ENCODE data around the gene SMIM22. TPM values are rescaled to one million over a fixed set of nuclear protein-coding genes. Genes with fewer than 3 reads are reported as not detected.

Gene SMIM22
- total and polyA plus RNA-seq, 10 donors, result not detected

DNA sequence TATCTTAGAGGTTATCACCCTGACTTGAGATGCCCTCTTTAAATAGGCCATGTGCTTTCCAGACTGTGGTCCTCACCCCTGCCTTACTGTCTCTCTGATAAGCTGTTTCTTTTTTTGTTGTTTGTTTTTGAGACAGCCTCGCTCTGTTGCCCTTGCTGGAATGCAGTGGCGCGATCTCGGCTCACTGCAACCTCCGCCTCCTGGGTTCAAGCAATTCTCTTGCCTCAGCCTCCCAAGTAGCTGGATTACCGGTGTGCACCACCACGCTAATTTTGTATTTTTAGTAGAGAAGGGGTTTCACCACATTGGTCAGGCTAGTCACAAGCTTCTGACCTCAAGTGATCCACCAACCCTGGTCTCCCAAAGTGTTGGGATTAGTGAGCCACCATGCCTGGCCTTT, 6.3 kb upstream of the SMIM22 start:
- no peak for DNase-seq
- Histone ChIP-seq H3K4me3 (no peak overlapping the region), H3K4me1 (no peaks in the 10 kb centered on the region), H3K27me3 (replicated peaks in 1 of 7) (no peaks in the 10 kb centered on the region), H3K27ac (no peak overlapping the region), H3K9me3 (no peaks in the 10 kb centered on the region), H3K36me3 (no peaks in the 10 kb centered on the region)
- intact Hi-C loops (cut with DNase I; ENCODE audit: low total_unique reads), result no loop called here
- 87 to 95% (median 94%) methylated on average over 7 of the region's 7 CpGs for WGBS, 5 donors
- no peak for TF ChIP-seq POLR2AphosphoS5 (IDR thresholded peaks at IDR 0.05)
- TF ChIP-seq, protein P1, sequence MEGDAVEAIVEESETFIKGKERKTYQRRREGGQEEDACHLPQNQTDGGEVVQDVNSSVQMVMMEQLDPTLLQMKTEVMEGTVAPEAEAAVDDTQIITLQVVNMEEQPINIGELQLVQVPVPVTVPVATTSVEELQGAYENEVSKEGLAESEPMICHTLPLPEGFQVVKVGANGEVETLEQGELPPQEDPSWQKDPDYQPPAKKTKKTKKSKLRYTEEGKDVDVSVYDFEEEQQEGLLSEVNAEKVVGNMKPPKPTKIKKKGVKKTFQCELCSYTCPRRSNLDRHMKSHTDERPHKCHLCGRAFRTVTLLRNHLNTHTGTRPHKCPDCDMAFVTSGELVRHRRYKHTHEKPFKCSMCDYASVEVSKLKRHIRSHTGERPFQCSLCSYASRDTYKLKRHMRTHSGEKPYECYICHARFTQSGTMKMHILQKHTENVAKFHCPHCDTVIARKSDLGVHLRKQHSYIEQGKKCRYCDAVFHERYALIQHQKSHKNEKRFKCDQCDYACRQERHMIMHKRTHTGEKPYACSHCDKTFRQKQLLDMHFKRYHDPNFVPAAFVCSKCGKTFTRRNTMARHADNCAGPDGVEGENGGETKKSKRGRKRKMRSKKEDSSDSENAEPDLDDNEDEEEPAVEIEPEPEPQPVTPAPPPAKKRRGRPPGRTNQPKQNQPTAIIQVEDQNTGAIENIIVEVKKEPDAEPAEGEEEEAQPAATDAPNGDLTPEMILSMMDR (IDR thresholded peaks at IDR 0.05 in 8 of 11, conservative IDR thresholded peaks at IDR 0.05 in 3 of 11), result no peak
- TF ChIP-seq POLR2A (IDR thresholded peaks at IDR 0.05), result no peak

DNA sequence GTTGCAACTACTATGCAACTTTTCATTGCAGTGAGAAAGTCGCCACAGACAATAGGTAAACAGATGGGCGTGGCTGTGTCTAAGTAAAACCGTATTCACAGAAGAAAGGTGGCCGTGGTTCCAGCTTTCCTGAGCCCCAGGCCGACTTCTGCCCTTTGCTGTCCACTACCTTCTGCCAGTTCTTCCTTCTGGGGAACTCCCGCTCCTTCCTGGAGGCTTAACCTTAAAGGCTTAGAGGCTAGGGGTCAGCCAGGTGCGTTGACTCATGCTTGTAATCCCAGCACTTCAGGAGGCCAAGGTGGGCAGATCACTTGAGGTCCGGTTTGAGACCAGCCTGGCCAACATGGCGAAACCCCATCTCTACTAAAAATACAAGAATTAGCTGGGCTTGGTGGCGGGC, 4.9 kb upstream of the SMIM22 start:
- no peaks in the 10 kb centered on the region for H3K4me1 ChIP-seq
- no peak for DNase-seq
- TF ChIP-seq POLR2AphosphoS5 (IDR thresholded peaks at IDR 0.05) (no peak), POLR2A (IDR thresholded peaks at IDR 0.05) (no peak)
- TF ChIP-seq, protein P1 (IDR thresholded peaks at IDR 0.05 in 8 of 11, conservative IDR thresholded peaks at IDR 0.05 in 3 of 11), result no peak
- no peak overlapping the region for H3K27ac ChIP-seq
- intact Hi-C loops (cut with DNase I; ENCODE audit: low total_unique reads), result no loop called here
- WGBS, 5 donors, result 77 to 89% (median 83%) methylated on average over 10 of the region's 10 CpGs
- H3K36me3 ChIP-seq, result peaks cover 0 to 7% (median 0%) of the 10 kb centered on the region in 6 donors
- no peaks in the 10 kb centered on the region for H3K9me3 ChIP-seq
- no peaks in the 10 kb centered on the region for H3K27me3 ChIP-seq (replicated peaks in 1 of 7)
- no peak overlapping the region for H3K4me3 ChIP-seq

DNA sequence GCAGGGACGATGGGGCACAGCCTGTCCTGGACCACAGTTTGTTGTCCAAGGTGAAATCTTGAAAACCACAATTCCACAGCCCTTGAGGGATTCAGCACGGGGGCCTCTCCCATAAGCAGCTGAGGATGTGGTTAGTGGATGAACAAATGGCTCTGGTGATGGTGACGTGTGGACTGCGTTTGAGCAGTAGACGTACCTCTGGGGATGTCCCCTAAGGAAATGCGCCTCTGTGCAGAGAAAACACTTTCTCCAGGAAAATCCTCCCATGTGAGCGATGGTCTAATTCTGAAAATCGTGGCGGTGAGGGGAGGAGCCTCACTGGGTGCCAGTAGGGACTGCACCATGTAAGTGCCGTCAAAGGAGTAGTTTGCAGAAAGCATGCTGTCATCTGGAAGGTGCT, 4.3 kb upstream of the SMIM22 start:
- H3K9me3 ChIP-seq, result no peaks in the 10 kb centered on the region
- H3K27me3 ChIP-seq (replicated peaks in 1 of 7), result no peaks in the 10 kb centered on the region
- H3K4me3 ChIP-seq, result no peak overlapping the region
- DNase-seq, result no peak
- intact Hi-C loops (cut with DNase I; ENCODE audit: low total_unique reads), result no loop called here
- 48 to 61% (median 55%) methylated on average over 10 of the region's 10 CpGs for WGBS, 5 donors
- no peak overlapping the region for H3K27ac ChIP-seq
- H3K36me3 ChIP-seq, result peaks cover 0 to 13% (median 0%) of the 10 kb centered on the region in 6 donors
- H3K4me1 ChIP-seq, result no peaks in the 10 kb centered on the region
- TF ChIP-seq POLR2A (IDR thresholded peaks at IDR 0.05), result no peak
- TF ChIP-seq, protein P1 (IDR thresholded peaks at IDR 0.05 in 8 of 11, conservative IDR thresholded peaks at IDR 0.05 in 3 of 11), result no peak
- no peak for TF ChIP-seq POLR2AphosphoS5 (IDR thresholded peaks at IDR 0.05)

DNA sequence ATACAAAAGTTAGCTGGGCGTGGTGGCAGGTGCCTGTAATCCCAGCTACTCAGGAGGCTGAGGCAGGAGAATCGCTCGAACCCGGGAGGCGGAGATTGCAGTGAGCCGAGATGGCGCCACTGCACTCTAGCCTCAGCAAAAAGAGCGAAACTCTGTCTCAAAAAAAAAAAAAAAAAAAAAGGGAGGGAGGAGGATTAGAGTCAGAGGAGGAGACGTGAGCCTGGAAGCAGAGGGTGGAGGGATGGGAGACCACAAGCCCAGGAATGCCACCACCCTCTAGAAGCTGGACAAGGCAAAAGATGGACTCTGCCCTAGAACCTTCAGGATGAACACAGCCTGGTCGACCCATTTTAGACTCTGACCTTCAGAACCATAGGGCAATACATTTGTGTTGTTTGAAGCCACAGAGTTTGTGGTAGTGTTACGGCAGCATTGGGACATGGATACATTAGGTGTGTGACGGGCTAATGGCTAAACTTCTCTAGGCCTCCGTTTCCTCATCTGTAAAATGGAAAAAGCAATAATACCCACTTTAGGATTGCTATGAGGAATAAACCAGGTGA, 2.1 kb upstream of the SMIM22 start:
- no peaks in the 10 kb centered on the region for H3K4me1 ChIP-seq
- no peak overlapping the region for H3K4me3 ChIP-seq
- DNase-seq, result no peak
- intact Hi-C loops (cut with DNase I; ENCODE audit: low total_unique reads), result no loop called here
- TF ChIP-seq, protein P1 (IDR thresholded peaks at IDR 0.05 in 8 of 11, conservative IDR thresholded peaks at IDR 0.05 in 3 of 11), result no peak
- TF ChIP-seq POLR2A (IDR thresholded peaks at IDR 0.05) (no peak), POLR2AphosphoS5 (IDR thresholded peaks at IDR 0.05) (no peak)
- H3K27ac ChIP-seq, result no peak overlapping the region
- no peaks in the 10 kb centered on the region for H3K27me3 ChIP-seq (replicated peaks in 1 of 7)
- H3K9me3 ChIP-seq, result no peaks in the 10 kb centered on the region
- WGBS, 5 donors, result 77 to 82% (median 81%) methylated on average over 13 of the region's 13 CpGs
- peaks cover 0 to 34% (median 10%) of the 10 kb centered on the region in 6 donors for H3K36me3 ChIP-seq
